ENCODE measurements around the gene CLDN19.

- no peak for TF ChIP-seq CTCF (IDR thresholded peaks at IDR 0.05)
- TF ChIP-seq REST (IDR thresholded peaks at IDR 0.05; ENCODE audit: insufficient read depth in 1 of 2, low read depth in 2 of 2, low read length in 1 of 2), result no peak
- no peak for TF ChIP-seq SIN3A (IDR thresholded peaks at IDR 0.05; ENCODE audit: borderline replicate concordance, insufficient read depth, low read depth, low read length)
- no peak for TF ChIP-seq POLR2AphosphoS5 (IDR thresholded peaks at IDR 0.05; ENCODE audit: low read depth, low read length)
- no peak for TF ChIP-seq TCF7L2 (IDR thresholded peaks at IDR 0.05; ENCODE audit: low read depth, low read length)
These were observed 1.3 kb downstream of the CLDN19 start for GRCh38 chr1:42738678-42739226.
